ENCODE measurements around the gene MMP17. TPM values are rescaled to one million over a fixed set of nuclear protein-coding genes. Genes with fewer than 3 reads are reported as not detected.

The MMP17 gene
- 2.3 TPM for polyA plus RNA-seq (2013, experiment 1 of 2)
- polyA plus RNA-seq (2013, experiment 2 of 2) = 2.7 TPM

DNA sequence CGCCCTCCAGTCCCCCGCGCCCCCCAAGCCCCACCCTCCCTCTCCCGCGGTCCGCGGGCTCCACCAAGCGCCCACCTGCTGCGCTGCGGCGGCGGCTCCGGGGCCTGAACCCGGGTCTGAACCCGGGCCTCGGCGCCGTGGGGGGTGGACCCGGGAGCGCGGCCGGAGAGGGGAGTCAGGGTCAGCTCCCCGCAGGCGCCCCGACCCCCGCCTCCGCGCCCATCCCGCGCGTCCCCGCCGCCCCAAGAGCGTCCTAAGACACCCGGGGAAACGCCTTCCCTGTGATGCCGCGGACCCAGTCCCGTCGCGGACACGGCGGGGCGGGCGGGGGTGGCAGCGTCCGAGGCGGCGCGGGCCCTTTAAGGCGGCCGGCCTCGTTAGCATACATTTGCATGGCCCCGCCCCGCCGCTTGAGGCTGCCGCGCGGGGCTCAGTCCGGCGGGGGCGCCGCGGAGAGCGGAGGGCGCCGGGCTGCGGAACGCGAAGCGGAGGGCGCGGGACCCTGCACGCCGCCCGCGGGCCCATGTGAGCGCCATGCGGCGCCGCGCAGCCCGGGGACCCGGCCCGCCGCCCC lies at the start of gene MMP17:
Gene MMP17 (plus strand): TSS at position 433 of the 574 bp plus-strand sequence. CDS start 102 bp downstream, at position 535.
- H3K4ac ChIP-seq (ENCODE audit: low read depth in 1 of 2, low read length in 2 of 2) = no peak within 1 kb of the TSS

DNA sequence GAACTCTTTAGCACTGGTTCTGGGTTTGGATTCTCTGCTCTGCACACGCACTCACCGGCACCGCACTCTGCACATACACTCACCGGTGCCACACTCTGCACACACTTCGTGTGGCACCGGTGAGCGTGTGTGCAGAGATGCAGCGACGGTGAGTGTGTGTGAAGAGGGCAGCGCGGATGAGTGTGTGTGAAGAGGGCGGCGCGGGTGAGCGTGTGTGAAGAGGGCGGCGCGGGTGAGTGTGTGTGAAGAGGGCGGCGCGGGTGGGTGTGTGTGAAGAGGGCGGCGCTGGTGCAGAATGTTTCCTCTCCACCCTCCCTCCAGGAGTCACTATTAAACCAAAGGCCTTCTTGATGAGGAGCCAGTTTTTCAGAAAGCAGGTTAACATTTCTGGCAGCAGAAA lies 49.2 kb upstream of the MMP17 start:
- peaks cover 4% of the 10 kb centered on the region for H3K4me1 ChIP-seq (ENCODE audit: control insufficient read depth, insufficient read depth, low read depth, low read length)
- H2AK5ac ChIP-seq (ENCODE audit: low read length, severe bottlenecking) = no peak overlapping the region
- H3K27me3 ChIP-seq (ENCODE audit: control insufficient read depth in 1 of 2, insufficient read depth in 1 of 2, low read length in 2 of 2) = no peaks in the 10 kb centered on the region
- H3K4me3 ChIP-seq (ENCODE audit: insufficient read depth in 1 of 2, low read depth in 1 of 2, low read length in 2 of 2) = no peak overlapping the region
- H2BK12ac ChIP-seq (ENCODE audit: low read length in 2 of 2) = no peak overlapping the region
- DNase-seq = no peak
- peaks cover 28 to 70% of the 10 kb centered on the region in 2 experiments for H3K36me3 ChIP-seq (ENCODE audit: control insufficient read depth in 1 of 2, insufficient read depth in 2 of 2, low read depth in 1 of 2, low read length in 2 of 2)
- H2BK120ac ChIP-seq (ENCODE audit: low read depth, low read length) = no peak overlapping the region
- no peak overlapping the region for H3K9ac ChIP-seq (ENCODE audit: low read length)
- H2BK5ac ChIP-seq (ENCODE audit: low read depth, low read length, poor library complexity, severe bottlenecking) = no peak overlapping the region
- peaks cover 33% of the 10 kb centered on the region for H3K79me1 ChIP-seq (replicated peaks; ENCODE audit: low read length, poor library complexity, severe bottlenecking)
- no peak overlapping the region for H3K23ac ChIP-seq (ENCODE audit: low read length in 2 of 2)
- H4K91ac ChIP-seq (ENCODE audit: low read length) = no peak overlapping the region
- H3K9me3 ChIP-seq (ENCODE audit: control insufficient read depth, low read length) = no peaks in the 10 kb centered on the region
- H2AFZ ChIP-seq (ENCODE audit: low read depth, low read length) = no peak overlapping the region
- no peak overlapping the region for H3K4me2 ChIP-seq (ENCODE audit: low read length, poor library complexity, severe bottlenecking)
- H2BK15ac ChIP-seq (ENCODE audit: low read depth, poor library complexity, severe bottlenecking) = no peak overlapping the region
- no peak overlapping the region for H3K14ac ChIP-seq (ENCODE audit: low read length in 2 of 2)
- H4K8ac ChIP-seq (ENCODE audit: low read length) = no peak overlapping the region
- 98% methylated on average over 21 of the region's 23 CpGs for WGBS
- no peak overlapping the region for H3K27ac ChIP-seq (ENCODE audit: low read length, poor library complexity, severe bottlenecking)
- H3K18ac ChIP-seq (ENCODE audit: low read depth in 1 of 2, low read length in 2 of 2) = no peak overlapping the region
- H3K4ac ChIP-seq (ENCODE audit: low read depth in 1 of 2, low read length in 2 of 2) = no peak overlapping the region

More for the DNA sequence above, at the start of gene MMP17:
- peak within 1 kb of the TSS; percentile 92 for H3K4me2 ChIP-seq (ENCODE audit: low read length, poor library complexity, severe bottlenecking)
- H3K4me1 ChIP-seq (ENCODE audit: control insufficient read depth, insufficient read depth, low read depth, low read length) = peaks cover 33% of the 10 kb centered on the region
- under 1% methylated on average over 61 of the region's 86 CpGs for WGBS
- peak within 1 kb of the TSS; percentile 89 for H3K9ac ChIP-seq (ENCODE audit: low read length)
- H2BK12ac ChIP-seq (ENCODE audit: low read length in 2 of 2) = peak within 1 kb of the TSS in 1 of 2 experiments; percentile 38
- DNase-seq = peak; percentile 69
- no peak within 1 kb of the TSS for H4K8ac ChIP-seq (ENCODE audit: low read length)
- peak within 1 kb of the TSS in 1 of 2 experiments; percentile 66 for H3K23ac ChIP-seq (ENCODE audit: low read length in 2 of 2)
- H3K27ac ChIP-seq (ENCODE audit: low read length, poor library complexity, severe bottlenecking) = no peak within 1 kb of the TSS
- H3K9me3 ChIP-seq (ENCODE audit: control insufficient read depth, low read length) = no peaks in the 10 kb centered on the region
- H3K4me3 ChIP-seq (ENCODE audit: insufficient read depth in 1 of 2, low read depth in 1 of 2, low read length in 2 of 2) = peak within 1 kb of the TSS; percentile 45 to 88
- no peak within 1 kb of the TSS for H2AK5ac ChIP-seq (ENCODE audit: low read length, severe bottlenecking)
- H2AFZ ChIP-seq (ENCODE audit: low read depth, low read length) = peak within 1 kb of the TSS; percentile 43
- H4K91ac ChIP-seq (ENCODE audit: low read length) = no peak within 1 kb of the TSS
- no peak within 1 kb of the TSS for H2BK15ac ChIP-seq (ENCODE audit: low read depth, poor library complexity, severe bottlenecking)
- no peaks in the 10 kb centered on the region for H3K36me3 ChIP-seq (ENCODE audit: control insufficient read depth in 1 of 2, insufficient read depth in 2 of 2, low read depth in 1 of 2, low read length in 2 of 2)
- H3K27me3 ChIP-seq (ENCODE audit: control insufficient read depth in 1 of 2, insufficient read depth in 1 of 2, low read length in 2 of 2) = peaks cover 0 to 33% of the 10 kb centered on the region in 2 experiments
- peak within 1 kb of the TSS in 1 of 2 experiments; percentile 68 for H3K18ac ChIP-seq (ENCODE audit: low read depth in 1 of 2, low read length in 2 of 2)
- H3K79me1 ChIP-seq (replicated peaks; ENCODE audit: low read length, poor library complexity, severe bottlenecking) = no peaks in the 10 kb centered on the region
- H2BK120ac ChIP-seq (ENCODE audit: low read depth, low read length) = no peak within 1 kb of the TSS
- H3K14ac ChIP-seq (ENCODE audit: low read length in 2 of 2) = peak within 1 kb of the TSS in 1 of 2 experiments; percentile 83
- no peak within 1 kb of the TSS for H2BK5ac ChIP-seq (ENCODE audit: low read depth, low read length, poor library complexity, severe bottlenecking)

DNA sequence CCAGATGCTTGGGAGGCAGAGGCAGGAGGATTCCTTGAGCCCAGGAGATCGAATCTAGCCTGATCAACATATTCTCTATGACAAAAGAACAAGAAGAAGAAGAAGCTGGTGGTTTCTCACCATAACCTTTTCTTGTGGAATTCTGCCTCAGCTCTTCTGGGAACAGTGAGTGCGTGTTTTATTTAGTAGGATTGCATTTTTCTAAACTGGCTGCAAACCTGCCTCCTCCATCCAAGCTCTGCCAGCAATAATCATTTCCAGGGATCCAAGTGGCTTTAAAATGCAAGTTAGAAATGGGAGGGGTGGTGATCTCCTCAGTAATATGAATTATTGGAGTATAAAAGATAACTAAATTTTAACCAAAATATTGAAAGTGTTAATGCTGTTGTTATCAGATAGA lies 46.1 kb upstream of the MMP17 start:
- Histone ChIP-seq H3K4me1 (ENCODE audit: control insufficient read depth, insufficient read depth, low read depth, low read length) (peaks cover 6% of the 10 kb centered on the region), H3K9me3 (ENCODE audit: control insufficient read depth, low read length) (no peaks in the 10 kb centered on the region), H3K4me3 (ENCODE audit: insufficient read depth in 1 of 2, low read depth in 1 of 2, low read length in 2 of 2) (no peak overlapping the region), H3K4ac (ENCODE audit: low read depth in 1 of 2, low read length in 2 of 2) (no peak overlapping the region), H2BK15ac (ENCODE audit: low read depth, poor library complexity, severe bottlenecking) (no peak overlapping the region), H3K9ac (ENCODE audit: low read length) (peak overlapping the region; percentile 18), H4K8ac (ENCODE audit: low read length) (no peak overlapping the region), H2BK120ac (ENCODE audit: low read depth, low read length) (no peak overlapping the region), H3K36me3 (ENCODE audit: control insufficient read depth in 1 of 2, insufficient read depth in 2 of 2, low read depth in 1 of 2, low read length in 2 of 2) (peaks cover 37 to 68% of the 10 kb centered on the region in 2 experiments), H3K23ac (ENCODE audit: low read length in 2 of 2) (no peak overlapping the region), H3K27me3 (ENCODE audit: control insufficient read depth in 1 of 2, insufficient read depth in 1 of 2, low read length in 2 of 2) (no peaks in the 10 kb centered on the region), H2BK5ac (ENCODE audit: low read depth, low read length, poor library complexity, severe bottlenecking) (no peak overlapping the region), H3K14ac (ENCODE audit: low read length in 2 of 2) (no peak overlapping the region), H2BK12ac (ENCODE audit: low read length in 2 of 2) (no peak overlapping the region), H2AK5ac (ENCODE audit: low read length, severe bottlenecking) (no peak overlapping the region), H3K4me2 (ENCODE audit: low read length, poor library complexity, severe bottlenecking) (no peak overlapping the region), H3K79me1 (replicated peaks; ENCODE audit: low read length, poor library complexity, severe bottlenecking) (peaks cover 23% of the 10 kb centered on the region), H2AFZ (ENCODE audit: low read depth, low read length) (no peak overlapping the region), H4K91ac (ENCODE audit: low read length) (no peak overlapping the region), H3K18ac (ENCODE audit: low read depth in 1 of 2, low read length in 2 of 2) (no peak overlapping the region), H3K27ac (ENCODE audit: low read length, poor library complexity, severe bottlenecking) (no peak overlapping the region)
- 89% methylated on average over 2 of the region's 2 CpGs for WGBS
- no peak for DNase-seq

DNA sequence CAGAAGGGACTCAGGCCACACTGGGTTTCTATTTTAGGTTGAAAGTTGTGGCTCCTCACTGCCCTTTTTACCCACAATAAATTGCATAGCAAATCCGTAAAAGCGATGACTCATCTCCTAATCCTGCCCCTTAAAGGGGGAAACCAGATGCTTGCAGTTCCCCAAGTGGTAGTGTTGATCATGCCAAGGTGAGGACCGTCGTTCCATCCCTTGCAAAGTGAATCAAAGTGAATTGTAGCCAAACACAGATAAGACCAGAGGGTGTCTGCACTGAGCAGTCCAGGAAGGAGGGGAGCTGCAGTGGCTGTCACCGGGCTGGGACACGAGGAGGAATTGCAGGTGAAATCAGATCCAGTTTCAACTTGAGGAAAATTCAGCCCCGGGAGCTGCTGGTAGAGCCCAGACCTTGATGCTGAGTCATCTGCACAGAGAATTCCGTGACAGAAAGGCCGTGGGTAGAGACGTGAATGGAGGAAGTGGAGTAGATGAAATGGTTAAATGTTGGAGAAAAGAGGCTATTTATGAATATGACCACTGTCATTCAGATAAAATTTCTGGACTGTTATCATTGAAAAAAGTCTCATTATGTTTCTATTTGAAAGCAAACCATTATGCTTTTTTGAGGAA lies 44.2 kb upstream of the MMP17 start:
- peak overlapping the region; percentile 69 for H3K4me2 ChIP-seq (ENCODE audit: low read length, poor library complexity, severe bottlenecking)
- no peak overlapping the region for H2BK12ac ChIP-seq (ENCODE audit: low read length in 2 of 2)
- peak overlapping the region; percentile 34 for H3K9ac ChIP-seq (ENCODE audit: low read length)
- H3K18ac ChIP-seq (ENCODE audit: low read depth in 1 of 2, low read length in 2 of 2) = peak overlapping the region in 1 of 2 experiments; percentile 88
- H2AFZ ChIP-seq (ENCODE audit: low read depth, low read length) = no peak overlapping the region
- no peaks in the 10 kb centered on the region for H3K9me3 ChIP-seq (ENCODE audit: control insufficient read depth, low read length)
- H3K36me3 ChIP-seq (ENCODE audit: control insufficient read depth in 1 of 2, insufficient read depth in 2 of 2, low read depth in 1 of 2, low read length in 2 of 2) = peaks cover 43 to 73% of the 10 kb centered on the region in 2 experiments
- peak overlapping the region; percentile 82 for H2BK5ac ChIP-seq (ENCODE audit: low read depth, low read length, poor library complexity, severe bottlenecking)
- no peak overlapping the region for H4K8ac ChIP-seq (ENCODE audit: low read length)
- H3K4me3 ChIP-seq (ENCODE audit: insufficient read depth in 1 of 2, low read depth in 1 of 2, low read length in 2 of 2) = no peak overlapping the region
- H3K14ac ChIP-seq (ENCODE audit: low read length in 2 of 2) = no peak overlapping the region
- peaks cover 22% of the 10 kb centered on the region for H3K79me1 ChIP-seq (replicated peaks; ENCODE audit: low read length, poor library complexity, severe bottlenecking)
- 16% methylated on average over 10 of the region's 10 CpGs for WGBS
- H2BK120ac ChIP-seq (ENCODE audit: low read depth, low read length) = no peak overlapping the region
- peak overlapping the region; percentile 95 for H3K27ac ChIP-seq (ENCODE audit: low read length, poor library complexity, severe bottlenecking)
- no peak overlapping the region for H2AK5ac ChIP-seq (ENCODE audit: low read length, severe bottlenecking)
- H3K4ac ChIP-seq (ENCODE audit: low read depth in 1 of 2, low read length in 2 of 2) = no peak overlapping the region
- peak; percentile 87 for DNase-seq
- H3K4me1 ChIP-seq (ENCODE audit: control insufficient read depth, insufficient read depth, low read depth, low read length) = peaks cover 6% of the 10 kb centered on the region
- peak overlapping the region in 1 of 2 experiments; percentile 74 for H3K23ac ChIP-seq (ENCODE audit: low read length in 2 of 2)
- H4K91ac ChIP-seq (ENCODE audit: low read length) = no peak overlapping the region
- H2BK15ac ChIP-seq (ENCODE audit: low read depth, poor library complexity, severe bottlenecking) = no peak overlapping the region
- H3K27me3 ChIP-seq (ENCODE audit: control insufficient read depth in 1 of 2, insufficient read depth in 1 of 2, low read length in 2 of 2) = no peaks in the 10 kb centered on the region
